Loucy (cell line): ENCODE measurements around the gene COL23A1.
A peak's percentile ranks its signal among the peaks of the same experiment; 100 is the strongest.

Experiments used
- H2AFZ ChIP-seq: fragments of 200-600 bp; sonication (generic); 2 replicates; pipeline ENCODE4 v1.6.0; 2016; ENCODE audit warnings: antibody characterized with exemption, mild to moderate bottlenecking, low read length, moderate library complexity
- H3F3A ChIP-seq: fragments of 200-600 bp; 2 replicates; pipeline ENCODE4 v1.6.0; 2016; ENCODE audit warnings: antibody characterized with exemption, low read depth, mild to moderate bottlenecking
- H3K27me3 ChIP-seq: fragments of 200-600 bp; sonication (generic); 2 replicates; pipeline ENCODE4 v1.6.1; 2014; ENCODE audit warnings: low read length, mild to moderate bottlenecking; ENCODE audit not compliant: insufficient read depth, poor library complexity, severe bottlenecking
- H3K36me3 ChIP-seq: fragments of 200-600 bp; sonication (generic); 2 replicates; pipeline ENCODE4 v1.6.1; 2016; ENCODE audit warnings: low read length; ENCODE audit not compliant: insufficient read depth
- H3K4me1 ChIP-seq: fragments of 200-600 bp; sonication (generic); 2 replicates; pipeline ENCODE4 v1.5.1; 2014; ENCODE audit warnings: low read length, mild to moderate bottlenecking; ENCODE audit not compliant: insufficient read depth, poor library complexity, severe bottlenecking
- H3K4me2 ChIP-seq: fragments of 200-600 bp; sonication (generic); 2 replicates; pipeline ENCODE4 v1.6.0; 2014; ENCODE audit warnings: antibody characterized with exemption, low read length, low read depth, mild to moderate bottlenecking; ENCODE audit not compliant: poor library complexity, severe bottlenecking
- H3K4me3 ChIP-seq: fragments of 200-600 bp; sonication (generic); 2 replicates; pipeline ENCODE4 v1.5.1; 2014; ENCODE audit warnings: low read length, mild to moderate bottlenecking, mixed read lengths; ENCODE audit not compliant: poor library complexity, severe bottlenecking
- H3K79me2 ChIP-seq: fragments of 200-600 bp; sonication (generic); 2 replicates; pipeline ENCODE4 v1.6.1; 2014; ENCODE audit warnings: low read length; ENCODE audit not compliant: insufficient read depth
- H3K9ac ChIP-seq: fragments of 200-600 bp; sonication (generic); 2 replicates; pipeline ENCODE4 v1.6.0; 2014; ENCODE audit warnings: mild to moderate bottlenecking, low read depth, low read length, moderate library complexity; ENCODE audit not compliant: poor library complexity, severe bottlenecking
- H3K9me2 ChIP-seq: fragments of 200-600 bp; sonication (generic); replicated peaks from 2 replicates; pipeline ENCODE4 v1.6.1; 2016; ENCODE audit warnings: low read depth, low read length, mixed read lengths
- H3K9me3 ChIP-seq: fragments of 200-600 bp; sonication (generic); 2 replicates; pipeline ENCODE4 v1.6.1; 2014; ENCODE audit warnings: mild to moderate bottlenecking, antibody characterized with exemption, low read length, low read depth; ENCODE audit not compliant: insufficient read depth
- H4K20me1 ChIP-seq: fragments of 200-600 bp; sonication (generic); 2 replicates; pipeline ENCODE4 v1.6.0; 2014; ENCODE audit warnings: antibody characterized with exemption, low read length, mild to moderate bottlenecking; ENCODE audit not compliant: insufficient read depth, poor library complexity, severe bottlenecking
- EZH2phosphoT487 ChIP-seq: fragments of 200-600 bp; IDR thresholded peaks from 2 replicates; pipeline ENCODE4 v1.6.1; 2018; ENCODE audit warnings: antibody characterized with exemption, mild to moderate bottlenecking, moderate library complexity, borderline replicate concordance
- TF ChIP-seq, protein P1 (sequence below): fragments of 200-600 bp; sonication (generic); conservative IDR thresholded peaks from 2 replicates; pipeline ENCODE4 v1.5.1; 2014; ENCODE audit warnings: mild to moderate bottlenecking, antibody characterized with exemption, low read length

Gene COL23A1

GRCh38 chr5:178625679-178626483 lies 35.7 kb upstream of the COL23A1 start:
- TF ChIP-seq EZH2phosphoT487: no peak
- TF ChIP-seq, protein P1, sequence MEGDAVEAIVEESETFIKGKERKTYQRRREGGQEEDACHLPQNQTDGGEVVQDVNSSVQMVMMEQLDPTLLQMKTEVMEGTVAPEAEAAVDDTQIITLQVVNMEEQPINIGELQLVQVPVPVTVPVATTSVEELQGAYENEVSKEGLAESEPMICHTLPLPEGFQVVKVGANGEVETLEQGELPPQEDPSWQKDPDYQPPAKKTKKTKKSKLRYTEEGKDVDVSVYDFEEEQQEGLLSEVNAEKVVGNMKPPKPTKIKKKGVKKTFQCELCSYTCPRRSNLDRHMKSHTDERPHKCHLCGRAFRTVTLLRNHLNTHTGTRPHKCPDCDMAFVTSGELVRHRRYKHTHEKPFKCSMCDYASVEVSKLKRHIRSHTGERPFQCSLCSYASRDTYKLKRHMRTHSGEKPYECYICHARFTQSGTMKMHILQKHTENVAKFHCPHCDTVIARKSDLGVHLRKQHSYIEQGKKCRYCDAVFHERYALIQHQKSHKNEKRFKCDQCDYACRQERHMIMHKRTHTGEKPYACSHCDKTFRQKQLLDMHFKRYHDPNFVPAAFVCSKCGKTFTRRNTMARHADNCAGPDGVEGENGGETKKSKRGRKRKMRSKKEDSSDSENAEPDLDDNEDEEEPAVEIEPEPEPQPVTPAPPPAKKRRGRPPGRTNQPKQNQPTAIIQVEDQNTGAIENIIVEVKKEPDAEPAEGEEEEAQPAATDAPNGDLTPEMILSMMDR: no peak
- no peaks in the 10 kb centered on the region for H3K9me2 ChIP-seq
- peak overlapping the region; percentile 92 for H3K4me2 ChIP-seq
- no peaks in the 10 kb centered on the region for H3K27me3 ChIP-seq
- no peaks in the 10 kb centered on the region for H3K9me3 ChIP-seq
- peaks cover 43% of the 10 kb centered on the region for H3K79me2 ChIP-seq
- H3K4me1 ChIP-seq: peaks cover 29% of the 10 kb centered on the region
- H3K9ac ChIP-seq: peak overlapping the region; percentile 89
- peak overlapping the region; percentile 99 for H3K4me3 ChIP-seq
- H3F3A ChIP-seq: no peaks in the 10 kb centered on the region
- H4K20me1 ChIP-seq: peaks cover 27% of the 10 kb centered on the region
- peak overlapping the region; percentile 97; the same call in 1 of the 2 replicates for H2AFZ ChIP-seq
- H3K36me3 ChIP-seq: no peaks in the 10 kb centered on the region; the same call in 1 of the 2 replicates

GRCh38 chr5:178624631-178625546 lies 34.7 kb upstream of the COL23A1 start:
- Histone ChIP-seq H3K36me3 (peaks cover 6% of the 10 kb centered on the region; the same call in 1 of the 2 replicates), H2AFZ (no peak overlapping the region), H4K20me1 (peaks cover 27% of the 10 kb centered on the region), H3K79me2 (peaks cover 43% of the 10 kb centered on the region), H3K27me3 (no peaks in the 10 kb centered on the region), H3K9me2 (no peaks in the 10 kb centered on the region), H3K4me1 (peaks cover 33% of the 10 kb centered on the region), H3K4me2 (peak overlapping the region; percentile 92), H3F3A (no peaks in the 10 kb centered on the region), H3K9ac (peak overlapping the region; percentile 89), H3K4me3 (peak overlapping the region; percentile 99), H3K9me3 (no peaks in the 10 kb centered on the region)
- no peak for TF ChIP-seq EZH2phosphoT487
- TF ChIP-seq, protein P1: no peak

- TF ChIP-seq EZH2phosphoT487: no peak
- TF ChIP-seq, protein P1: no peak
- H3K36me3 ChIP-seq: peaks cover 18% of the 10 kb centered on the region; the same call in 1 of the 2 replicates
Observed at GRCh38 chr5:178622679-178623247, 32.6 kb upstream of the COL23A1 start.

More at GRCh38 chr5:178622679-178623247, 32.6 kb upstream of the COL23A1 start:
- Histone ChIP-seq H3K27me3 (no peaks in the 10 kb centered on the region), H2AFZ (no peak overlapping the region), H3K9me2 (no peaks in the 10 kb centered on the region), H3K4me2 (peak overlapping the region; percentile 92), H3K9ac (no peak overlapping the region), H4K20me1 (peaks cover 27% of the 10 kb centered on the region), H3K4me1 (peaks cover 33% of the 10 kb centered on the region), H3K4me3 (peak overlapping the region; percentile 35), H3K9me3 (no peaks in the 10 kb centered on the region), H3K79me2 (peaks cover 46% of the 10 kb centered on the region), H3F3A (no peaks in the 10 kb centered on the region)
